Urinary bladder (tissue), 4 donors: ENCODE results near the gene HES6. TPM values are rescaled to one million over a fixed set of nuclear protein-coding genes. Genes with fewer than 3 reads are reported as not detected.
"Not testable (repeated sequence)": the region's sequence is repeated elsewhere in the genome, so short reads cannot be mapped to it uniquely, and the experiment has no call there.

Experiments used
- DNase-seq: peaks from one replicate; pipeline ENCODE4 v3.0.0-alpha.2; 2015; ENCODE audit errors: extremely low spot score
- H3K27ac ChIP-seq: one replicate; pipeline ENCODE4 v1.5.1; 2013; ENCODE audit warnings: low read depth, mild to moderate bottlenecking, moderate library complexity
- H3K36me3 ChIP-seq: one replicate; pipeline ENCODE4 v1.6.1; 2013; ENCODE audit warnings: mild to moderate bottlenecking, moderate library complexity; ENCODE audit not compliant: insufficient read depth
- H3K4me1 ChIP-seq: one replicate; pipeline ENCODE4 v1.6.1; 2013; ENCODE audit warnings: mild to moderate bottlenecking, moderate library complexity; ENCODE audit not compliant: insufficient read depth
- H3K4me3 ChIP-seq: one replicate; pipeline ENCODE4 v1.5.1; 2013; ENCODE audit warnings: low read depth, low read length
- WGBS: extraction: QIAGEN DNeasy Blood & Tissue Kit; methylation state at CpG from one replicate; pipeline ENCODE4 v1.1.7; 2013; 5-methylcytosine and 5-hydroxymethylcytosine counted together
- polyA plus RNA-seq: library from polyadenylated mRNA; stranded (reverse); fragments of 200-250 nt; gene quantifications from one replicate; pipeline ENCODE4 v1.2.3, GENCODE V29; 2013
- total RNA-seq: library from RNA; depleted of rRNA; stranded (reverse); fragments of >200 nt; gene quantifications from one replicate; pipeline ENCODE4 v1.2.3, GENCODE V29; 2014
- donor health status: healthy with polysubstance abuse.
- donor health status: healthy.

Gene HES6
- total and polyA plus RNA-seq, 2 donors, result 3.0 to 6.5 TPM

GRCh38 chr2:238280083-238280825 is 40.4 kb upstream of the HES6 start:
- WGBS, result 83% methylated on average over 12 of the region's 12 CpGs
- Histone ChIP-seq H3K4me3 (no peak overlapping the region), H3K4me1 (no peaks in the 10 kb centered on the region), H3K36me3 (peaks cover 6% of the 10 kb centered on the region), H3K27ac (no peak overlapping the region)
- no peak for DNase-seq

GRCh38 chr2:238279324-238279682 is 39.5 kb upstream of the HES6 start:
- 93% methylated on average over 6 of the region's 6 CpGs for WGBS
- Histone ChIP-seq H3K4me1 (no peaks in the 10 kb centered on the region), H3K36me3 (peaks cover 6% of the 10 kb centered on the region), H3K27ac (no peak overlapping the region), H3K4me3 (no peak overlapping the region)
- DNase-seq, result no peak

GRCh38 chr2:238278626-238279323 is 38.9 kb upstream of the HES6 start:
- Histone ChIP-seq H3K4me1 (no peaks in the 10 kb centered on the region), H3K27ac (no peak overlapping the region), H3K4me3 (no peak overlapping the region), H3K36me3 (peaks cover 6% of the 10 kb centered on the region)
- no peak for DNase-seq
- WGBS, result 74% methylated on average over 9 of the region's 9 CpGs

DNA sequence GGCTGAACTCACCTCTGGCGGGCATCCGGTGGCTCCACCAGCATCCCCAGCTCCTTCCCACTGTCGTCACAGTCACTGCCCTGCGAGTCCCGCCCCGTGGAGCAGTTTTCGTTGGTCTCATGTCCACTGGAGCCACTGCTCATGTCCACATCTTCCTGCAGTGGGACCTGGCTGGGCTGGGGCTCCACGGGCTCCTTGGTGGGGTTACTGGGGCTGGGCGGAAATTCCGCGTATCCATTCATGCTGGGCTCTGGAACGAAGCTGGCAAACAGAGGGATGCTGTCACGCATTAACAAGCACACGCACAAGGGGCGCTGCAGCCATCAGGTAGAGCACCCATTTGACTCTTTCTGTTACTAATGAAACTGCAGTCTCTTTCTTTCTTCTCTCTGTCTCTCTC is 37.9 kb upstream of the HES6 start:
- Histone ChIP-seq H3K27ac (no peak overlapping the region), H3K36me3 (peaks cover 6% of the 10 kb centered on the region), H3K4me1 (no peaks in the 10 kb centered on the region), H3K4me3 (no peak overlapping the region)
- no peak for DNase-seq
- WGBS, result 86% methylated on average over 15 of the region's 15 CpGs

- Histone ChIP-seq H3K4me3 (no peak overlapping the region), H3K4me1 (no peaks in the 10 kb centered on the region), H3K36me3 (peaks cover 6% of the 10 kb centered on the region), H3K27ac (no peak overlapping the region)
- DNase-seq, result no peak
- 92% methylated on average over 20 of the region's 20 CpGs for WGBS
Measured at GRCh38 chr2:238274152-238274865, 34.5 kb upstream of the HES6 start.

- H3K36me3 ChIP-seq, H3K27ac ChIP-seq, H3K4me3 ChIP-seq, DNase-seq, H3K4me1 ChIP-seq: not testable (repeated sequence)
- 94% methylated on average over 10 of the region's 10 CpGs for WGBS
Measured at GRCh38 chr2:238273433-238273832, 33.6 kb upstream of the HES6 start.

- no peak for DNase-seq
- H3K4me3 ChIP-seq, result no peak overlapping the region
- no peaks in the 10 kb centered on the region for H3K4me1 ChIP-seq
- H3K36me3 ChIP-seq, result peaks cover 6% of the 10 kb centered on the region
- WGBS, result 94% methylated on average over 4 of the region's 4 CpGs
- no peak overlapping the region for H3K27ac ChIP-seq
Measured at GRCh38 chr2:238272156-238272555, 32.3 kb upstream of the HES6 start.

GRCh38 chr2:238271686-238272085 is 31.8 kb upstream of the HES6 start:
- not testable (repeated sequence) for DNase-seq, H3K27ac ChIP-seq, H3K36me3 ChIP-seq, H3K4me3 ChIP-seq, H3K4me1 ChIP-seq
- 63% methylated on average over 8 of the region's 8 CpGs for WGBS

DNA sequence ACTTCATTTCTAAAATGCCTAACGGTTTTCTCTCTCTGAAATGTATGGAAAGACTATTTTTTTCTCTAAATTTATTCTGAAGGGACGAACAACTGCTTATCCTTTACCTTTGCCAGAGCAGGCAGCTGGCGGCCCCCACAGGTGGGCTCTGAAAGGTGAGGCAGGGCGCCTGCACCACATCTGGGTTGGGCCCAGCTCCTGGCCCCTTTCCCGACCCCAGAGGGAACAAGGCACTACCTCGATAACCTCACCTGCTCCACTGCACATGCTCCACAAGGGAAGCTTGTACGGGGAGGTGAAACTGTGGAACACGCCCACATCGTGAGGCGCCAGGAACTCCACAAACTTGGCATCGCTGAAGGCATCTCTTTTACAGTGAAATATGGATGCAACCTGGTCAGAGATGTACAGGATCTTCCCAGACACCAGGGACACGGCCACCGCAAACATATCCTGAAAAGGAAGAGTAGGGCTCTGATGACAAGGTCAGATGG is 31.3 kb upstream of the HES6 start:
- 85% methylated on average over 13 of the region's 13 CpGs for WGBS
- H3K36me3 ChIP-seq, result peaks cover 3% of the 10 kb centered on the region

GRCh38 chr2:238270606-238271005 is 30.8 kb upstream of the HES6 start:
- Histone ChIP-seq H3K27ac (no peak overlapping the region), H3K36me3 (peaks cover 1% of the 10 kb centered on the region), H3K4me1 (no peaks in the 10 kb centered on the region), H3K4me3 (no peak overlapping the region)
- DNase-seq, result no peak
- 76% methylated on average over 9 of the region's 9 CpGs for WGBS

More for the DNA sequence above, 31.3 kb upstream of the HES6 start:
- H3K4me1 ChIP-seq, result no peaks in the 10 kb centered on the region
- DNase-seq, result no peak
- H3K4me3 ChIP-seq, result no peak overlapping the region
- no peak overlapping the region for H3K27ac ChIP-seq

DNA sequence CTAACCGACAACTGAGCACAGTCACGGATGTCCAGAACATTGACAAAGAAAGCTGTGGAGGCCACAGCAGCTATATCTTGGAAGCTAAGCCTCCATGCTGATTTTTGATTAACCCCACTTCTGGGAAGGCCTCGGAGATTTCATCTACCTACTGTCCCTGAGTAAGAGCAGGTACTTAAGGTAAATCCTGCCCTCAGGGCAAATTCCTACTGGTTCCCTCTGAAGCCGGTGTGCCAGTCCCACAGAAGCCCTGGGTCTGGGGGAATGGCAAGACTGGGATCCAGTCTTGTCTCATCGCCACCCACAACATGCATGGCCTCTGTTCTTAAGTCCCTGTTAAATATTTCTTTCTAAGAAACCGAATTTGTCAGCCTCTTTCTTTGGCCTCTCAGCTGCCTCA is 29.9 kb upstream of the HES6 start:
- DNase-seq, result no peak
- no peak overlapping the region for H3K27ac ChIP-seq
- WGBS, result 92% methylated on average over 6 of the region's 6 CpGs
- H3K4me3 ChIP-seq, result no peak overlapping the region
- no peaks in the 10 kb centered on the region for H3K4me1 ChIP-seq
- H3K36me3 ChIP-seq, result no peaks in the 10 kb centered on the region

GRCh38 chr2:238267884-238268680 is 28.2 kb upstream of the HES6 start:
- Histone ChIP-seq H3K27ac (no peak overlapping the region), H3K4me3 (no peak overlapping the region)
- WGBS, result 94% methylated on average over 20 of the region's 20 CpGs

DNA sequence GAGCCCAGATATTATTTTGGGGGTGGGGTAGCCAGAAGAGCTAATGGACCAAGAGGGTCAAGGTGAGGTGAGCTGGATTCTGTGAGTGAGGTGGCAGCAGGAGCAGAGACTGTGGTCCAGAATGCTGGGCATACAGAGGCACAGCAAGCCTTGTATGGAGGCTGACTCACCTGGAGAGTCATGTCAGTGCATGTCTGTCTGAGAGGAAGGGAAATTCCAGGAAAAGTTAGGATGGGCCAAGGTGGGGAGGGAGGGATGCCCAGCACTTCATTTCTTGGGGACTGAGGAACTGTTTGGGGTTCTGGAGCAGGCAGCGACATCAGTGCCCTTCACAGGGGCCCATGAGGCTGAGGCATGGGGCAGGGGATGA is 27.5 kb upstream of the HES6 start:
- no peak overlapping the region for H3K27ac ChIP-seq
- no peak overlapping the region for H3K4me3 ChIP-seq
- H3K36me3 ChIP-seq, result no peaks in the 10 kb centered on the region
- H3K4me1 ChIP-seq, result no peaks in the 10 kb centered on the region
- WGBS, result 91% methylated on average over 1 of the region's 1 CpG
- DNase-seq, result no peak

More at GRCh38 chr2:238267884-238268680, 28.2 kb upstream of the HES6 start:
- DNase-seq, result no peak
- Histone ChIP-seq H3K4me1 (no peaks in the 10 kb centered on the region), H3K36me3 (no peaks in the 10 kb centered on the region)
